TTC549 (cell line): ENCODE measurements around the gene STK11IP.

Experiments used
- FAIRE-seq: peaks from 2 replicates; lab custom pipeline; 2012; peaks lifted over from hg19 to GRCh38; lab: Jason Lieb, UNC

STK11IP gene

DNA sequence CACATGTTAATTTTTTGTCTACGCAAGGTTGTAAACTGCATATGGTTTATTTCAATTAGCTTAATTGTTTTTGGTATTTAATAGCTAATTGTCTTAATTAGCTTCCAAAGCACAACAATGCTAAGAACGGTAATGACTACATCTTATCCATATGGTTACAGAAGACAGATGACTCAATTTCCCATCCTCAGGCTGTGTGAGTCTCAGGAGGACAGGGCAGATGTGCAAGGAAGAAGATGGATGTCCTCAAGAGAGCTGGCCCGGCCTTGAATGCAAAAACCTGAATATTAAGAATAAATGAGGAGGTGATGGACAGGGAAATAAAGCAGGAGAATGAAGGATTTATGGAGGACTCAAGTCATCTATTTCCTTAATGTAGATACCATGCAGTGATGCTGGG is 61.2 kb downstream of the STK11IP start:
- FAIRE-seq: no peak

GRCh38 chr2:219661197-219661954 is 63.7 kb downstream of the STK11IP start:
- no peak for FAIRE-seq

GRCh38 chr2:219661955-219662395 is 64.3 kb downstream of the STK11IP start:
- FAIRE-seq: no peak

- FAIRE-seq: no peak
These were observed 64.9 kb downstream of the STK11IP start for GRCh38 chr2:219662566-219662965.

- no peak for FAIRE-seq
These were observed 65.6 kb downstream of the STK11IP start for GRCh38 chr2:219663116-219663762.

DNA sequence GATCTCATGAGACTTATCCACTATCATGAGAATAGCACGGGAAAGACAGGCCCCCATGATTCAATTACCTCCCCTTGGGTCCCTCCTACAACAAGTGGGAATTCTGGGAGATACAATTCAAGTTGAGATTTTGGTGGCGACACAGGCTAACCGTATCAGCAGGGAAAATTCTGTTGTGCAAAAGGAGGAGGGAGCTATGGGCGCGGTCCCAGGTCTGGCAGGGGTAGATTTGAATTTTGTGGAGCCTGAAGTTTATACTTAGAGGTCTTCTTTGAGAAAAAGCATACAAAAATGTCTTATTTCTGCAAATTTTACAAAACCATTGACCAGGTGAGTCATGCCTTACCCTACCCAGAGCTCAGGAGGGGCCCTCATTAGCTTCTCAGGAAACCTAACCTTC is 66.4 kb downstream of the STK11IP start:
- FAIRE-seq: no peak

DNA sequence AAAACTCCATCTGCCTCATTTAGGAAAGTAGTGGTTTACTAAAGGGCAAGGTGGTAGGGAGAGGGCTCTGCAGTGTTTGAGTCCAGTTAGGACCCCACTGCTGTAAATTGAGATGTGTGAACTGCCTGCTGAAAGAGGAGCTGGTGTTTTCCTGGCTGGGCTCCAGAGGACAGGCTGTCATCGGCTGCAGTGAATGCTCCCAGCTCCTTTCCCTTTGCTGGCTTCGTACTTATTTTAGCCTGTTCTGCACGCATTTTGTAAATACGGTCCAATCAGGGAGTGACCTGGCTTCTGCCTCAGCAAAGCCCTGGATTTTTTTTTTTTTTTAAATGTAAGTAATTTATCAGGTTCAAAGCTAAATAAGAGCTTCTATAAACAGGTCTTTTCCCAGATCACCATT is 67.3 kb downstream of the STK11IP start:
- no peak for FAIRE-seq

GRCh38 chr2:219665926-219666325 is 68.3 kb downstream of the STK11IP start:
- FAIRE-seq: no peak
